ENCODE measurements around the gene SLC35F1. TPM values are rescaled to one million over a fixed set of nuclear protein-coding genes. Genes with fewer than 3 reads are reported as not detected.

SLC35F1 gene
- total RNA-seq, 5 donors from 2014 or later (not counting 1 experiment from before 2014, with no cell fraction given) = not detected

DNA sequence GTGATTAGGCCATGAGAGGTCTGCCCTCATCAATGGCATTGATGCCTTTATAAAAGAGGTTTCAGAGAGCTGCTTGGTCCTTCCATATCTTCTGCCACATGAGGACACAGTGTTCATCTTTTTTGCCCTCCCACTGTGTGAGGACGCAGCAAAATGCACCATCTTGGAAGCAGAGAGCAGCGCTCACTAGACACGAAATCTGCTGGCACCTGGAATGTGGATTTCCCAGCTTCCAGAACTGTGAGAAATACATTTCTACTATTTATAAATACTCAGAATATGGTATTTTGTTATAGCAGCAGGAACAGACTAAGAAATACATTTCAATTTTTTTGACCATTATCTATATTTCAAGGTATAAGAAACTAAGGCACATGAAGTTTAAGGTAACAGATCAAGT is 24.9 kb downstream of the SLC35F1 start:
- H3K4me1 ChIP-seq (ENCODE audit: control insufficient read depth in 1 of 2, extremely low read depth in 1 of 2, insufficient read depth in 2 of 2, low read length in 2 of 2) = no peaks in the 10 kb centered on the region
- no peak overlapping the region for H3K27ac Mint-ChIP-seq
- ATAC-seq (replicated peaks in 1 of 4) = no peak
- WGBS (ENCODE audit: insufficient coverage) = no CpG with 5 or more reads among the region's 3 CpGs
- ChIA-PET POLR2A (no interaction called here), CTCF (no interaction called here)
- no peak overlapping the region for H3K27ac ChIP-seq (ENCODE audit: low read length)
- peaks cover 4 to 31% (median 15%) of the 10 kb centered on the region in 3 donors for H3K9me3 Mint-ChIP-seq
- H3K27me3 ChIP-seq (replicated peaks in 1 of 2; ENCODE audit: control insufficient read depth in 2 of 2, extremely low read depth in 1 of 2, insufficient read depth in 2 of 2, low read length in 1 of 2) = peaks cover 0 to 2% of the 10 kb centered on the region in 2 experiments
- no peak for DNase-seq
- H3K27me3 Mint-ChIP-seq = peaks cover 4 to 11% of the 10 kb centered on the region in 2 donors
- no peaks in the 10 kb centered on the region for H3K9me3 ChIP-seq
- H3K4me3 ChIP-seq (ENCODE audit: control insufficient read depth in 1 of 2, extremely low read depth in 1 of 2, low read length in 1 of 2) = no peak overlapping the region
- no peaks in the 10 kb centered on the region for H3K36me3 ChIP-seq (ENCODE audit: control insufficient read depth in 2 of 2, extremely low read depth in 1 of 2, insufficient read depth in 1 of 2, low read length in 1 of 2)
- H3K4me1 Mint-ChIP-seq = no peaks in the 10 kb centered on the region
- no peaks in the 10 kb centered on the region for H3K36me3 Mint-ChIP-seq
- no peak overlapping the region for H3K4me3 Mint-ChIP-seq

DNA sequence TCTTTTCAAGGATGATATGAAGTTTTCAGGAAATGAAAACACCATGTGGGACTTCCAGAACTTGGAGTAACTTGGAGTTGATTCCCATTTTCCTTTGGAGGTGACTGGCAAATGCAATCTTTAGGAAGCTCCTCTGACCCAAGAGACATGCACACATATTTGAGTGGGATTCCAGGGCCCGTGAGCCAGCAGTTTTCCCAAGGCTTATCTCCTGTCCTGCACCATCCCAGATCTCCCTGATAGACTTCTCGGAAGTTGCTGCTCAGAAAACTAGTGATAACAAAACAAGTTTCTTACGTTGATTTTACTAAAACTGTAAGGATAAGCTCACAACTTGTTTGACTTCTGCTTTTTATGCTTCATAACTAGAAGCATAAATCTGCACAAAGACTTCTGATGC is 25.6 kb downstream of the SLC35F1 start:
- H3K36me3 Mint-ChIP-seq = no peaks in the 10 kb centered on the region
- 44% methylated on average over 2 of the region's 3 CpGs for WGBS (ENCODE audit: insufficient coverage)

DNA sequence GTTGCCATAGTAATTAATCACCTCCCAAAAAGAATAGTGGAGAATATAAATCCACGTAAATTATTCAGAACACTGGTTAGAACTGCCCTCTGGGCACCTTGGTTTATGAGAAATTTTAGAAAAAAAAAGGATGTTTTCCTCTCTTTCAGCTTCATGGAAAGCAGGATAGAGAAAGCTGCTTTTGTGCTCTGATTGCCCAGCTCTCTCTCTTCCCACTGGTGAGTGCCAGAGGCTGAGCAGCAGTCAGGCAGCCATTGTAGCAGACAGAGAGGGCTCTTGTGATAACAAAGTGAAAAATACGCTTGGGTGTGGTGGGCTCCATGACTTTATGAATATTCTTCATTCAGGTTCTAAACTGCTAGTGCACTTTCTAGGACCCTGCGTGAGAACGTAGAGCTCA is 26.4 kb downstream of the SLC35F1 start:
- Mint-ChIP-seq H3K27me3 (peaks cover 4 to 7% of the 10 kb centered on the region in 2 donors), H3K4me1 (no peaks in the 10 kb centered on the region), H3K9me3 (peaks cover 4 to 17% (median 7%) of the 10 kb centered on the region in 3 donors), H3K4me3 (no peak overlapping the region), H3K36me3 (no peaks in the 10 kb centered on the region), H3K27ac (no peak overlapping the region)
- Histone ChIP-seq H3K36me3 (ENCODE audit: control insufficient read depth in 2 of 2, extremely low read depth in 1 of 2, insufficient read depth in 1 of 2, low read length in 1 of 2) (no peaks in the 10 kb centered on the region), H3K27me3 (replicated peaks in 1 of 2; ENCODE audit: control insufficient read depth in 2 of 2, extremely low read depth in 1 of 2, insufficient read depth in 2 of 2, low read length in 1 of 2) (peaks cover 2 to 3% of the 10 kb centered on the region in 2 experiments), H3K4me3 (ENCODE audit: control insufficient read depth in 1 of 2, extremely low read depth in 1 of 2, low read length in 1 of 2) (no peak overlapping the region), H3K4me1 (ENCODE audit: control insufficient read depth in 1 of 2, extremely low read depth in 1 of 2, insufficient read depth in 2 of 2, low read length in 2 of 2) (no peaks in the 10 kb centered on the region), H3K9me3 (no peaks in the 10 kb centered on the region), H3K27ac (ENCODE audit: low read length) (no peak overlapping the region)
- ChIA-PET POLR2A (no interaction called here), CTCF (no interaction called here)
- no peak for DNase-seq
- WGBS (ENCODE audit: insufficient coverage) = 73% methylated on average over 3 of the region's 4 CpGs
- ATAC-seq (replicated peaks in 1 of 4) = no peak

More for the DNA sequence above, 25.6 kb downstream of the SLC35F1 start:
- Histone ChIP-seq H3K4me3 (ENCODE audit: control insufficient read depth in 1 of 2, extremely low read depth in 1 of 2, low read length in 1 of 2) (no peak overlapping the region), H3K27me3 (replicated peaks in 1 of 2; ENCODE audit: control insufficient read depth in 2 of 2, extremely low read depth in 1 of 2, insufficient read depth in 2 of 2, low read length in 1 of 2) (peaks cover 0 to 2% of the 10 kb centered on the region in 2 experiments), H3K4me1 (ENCODE audit: control insufficient read depth in 1 of 2, extremely low read depth in 1 of 2, insufficient read depth in 2 of 2, low read length in 2 of 2) (no peaks in the 10 kb centered on the region), H3K36me3 (ENCODE audit: control insufficient read depth in 2 of 2, extremely low read depth in 1 of 2, insufficient read depth in 1 of 2, low read length in 1 of 2) (no peaks in the 10 kb centered on the region), H3K27ac (ENCODE audit: low read length) (no peak overlapping the region), H3K9me3 (no peaks in the 10 kb centered on the region)
- Mint-ChIP-seq H3K27me3 (peaks cover 4 to 7% of the 10 kb centered on the region in 2 donors), H3K27ac (no peak overlapping the region), H3K9me3 (peaks cover 4 to 25% (median 14%) of the 10 kb centered on the region in 3 donors), H3K4me1 (no peaks in the 10 kb centered on the region), H3K4me3 (no peak overlapping the region)
- POLR2A ChIA-PET = no interaction called here
- DNase-seq = no peak
- CTCF ChIA-PET = no interaction called here
- ATAC-seq (replicated peaks in 1 of 4) = no peak

DNA sequence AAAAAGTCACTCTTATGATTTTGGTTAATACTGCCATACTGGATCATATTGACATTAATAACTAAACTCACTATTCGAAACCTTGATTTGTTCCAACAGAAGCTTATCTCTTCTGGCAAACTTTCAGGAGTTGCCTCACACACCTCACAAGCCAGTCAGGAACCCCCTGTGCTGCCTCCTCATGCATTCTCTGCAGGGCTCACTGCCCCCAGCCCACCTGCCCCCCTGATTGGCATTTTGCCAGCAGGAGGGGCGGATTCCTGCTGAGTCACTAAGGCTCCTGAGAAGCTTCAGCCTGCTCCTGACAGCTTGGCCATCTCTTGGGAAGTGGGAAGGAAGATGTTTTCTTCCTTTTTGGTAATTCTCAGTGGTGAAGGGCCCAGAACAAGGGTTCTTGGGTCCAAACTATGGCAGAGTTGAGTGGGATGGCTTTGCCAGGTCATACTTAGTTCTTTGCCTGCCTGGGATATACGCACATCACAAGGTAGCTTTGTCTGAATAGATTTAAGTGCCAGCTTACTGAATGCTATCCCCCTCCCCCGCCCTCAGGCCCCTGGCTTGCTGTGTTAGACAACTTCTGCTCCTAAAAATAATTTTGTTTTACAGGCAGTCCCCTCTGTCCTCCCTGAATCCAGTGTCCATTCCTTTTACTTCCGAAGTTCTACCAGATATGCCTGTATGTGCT is 31.4 kb downstream of the SLC35F1 start:
- no peak for ATAC-seq (replicated peaks in 1 of 4)
- CTCF ChIA-PET = interaction anchor here in 1 of 2 donors (0.7 kb wide), 1 partner anchor 807 kb away, joined by 4 read pairs; no protein-coding TSS in a partner anchor

DNA sequence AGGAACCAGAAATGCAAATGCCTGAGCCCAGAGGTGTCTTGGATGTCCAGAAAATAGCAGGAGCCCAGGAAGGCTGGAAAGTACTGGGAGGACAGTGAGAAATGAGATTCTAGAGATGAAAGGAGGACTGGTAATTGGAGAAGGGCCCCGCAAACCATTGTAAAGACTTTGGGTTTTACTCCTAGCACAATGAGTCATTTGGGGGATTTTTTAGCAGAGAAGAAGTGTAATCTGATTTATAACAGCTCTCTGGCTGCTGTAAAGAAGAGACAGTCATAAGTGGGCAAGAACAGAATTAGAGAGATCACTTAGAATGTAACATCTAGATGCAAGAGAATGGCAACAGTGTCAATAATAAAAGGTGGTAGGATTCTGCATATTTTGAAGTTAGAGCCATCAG is 40.2 kb downstream of the SLC35F1 start:
- Histone ChIP-seq H3K36me3 (ENCODE audit: control insufficient read depth in 2 of 2, extremely low read depth in 1 of 2, insufficient read depth in 1 of 2, low read length in 1 of 2) (no peaks in the 10 kb centered on the region), H3K4me1 (ENCODE audit: control insufficient read depth in 1 of 2, extremely low read depth in 1 of 2, insufficient read depth in 2 of 2, low read length in 2 of 2) (no peaks in the 10 kb centered on the region), H3K27ac (ENCODE audit: low read length) (no peak overlapping the region), H3K27me3 (replicated peaks in 1 of 2; ENCODE audit: control insufficient read depth in 2 of 2, extremely low read depth in 1 of 2, insufficient read depth in 2 of 2, low read length in 1 of 2) (peaks cover 2 to 4% of the 10 kb centered on the region in 2 experiments), H3K4me3 (ENCODE audit: control insufficient read depth in 1 of 2, extremely low read depth in 1 of 2, low read length in 1 of 2) (no peak overlapping the region), H3K9me3 (no peaks in the 10 kb centered on the region)
- H3K9me3 Mint-ChIP-seq = no peaks in the 10 kb centered on the region
- H3K27me3 Mint-ChIP-seq = peaks cover 3 to 9% of the 10 kb centered on the region in 2 donors
- DNase-seq (no peak), ATAC-seq (replicated peaks in 1 of 4) (no peak)
- ChIA-PET POLR2A (no interaction called here), CTCF (no interaction called here)
- H3K36me3 Mint-ChIP-seq = no peaks in the 10 kb centered on the region
- no peaks in the 10 kb centered on the region for H3K4me1 Mint-ChIP-seq
- no peak overlapping the region for H3K27ac Mint-ChIP-seq
- 56% methylated on average over 1 of the region's 1 CpG for WGBS (ENCODE audit: insufficient coverage)
- H3K4me3 Mint-ChIP-seq = no peak overlapping the region

More for the DNA sequence above, 31.4 kb downstream of the SLC35F1 start:
- H3K4me1 Mint-ChIP-seq = no peaks in the 10 kb centered on the region
- H3K36me3 Mint-ChIP-seq = no peaks in the 10 kb centered on the region
- Histone ChIP-seq H3K27ac (ENCODE audit: low read length) (no peak overlapping the region), H3K27me3 (replicated peaks in 1 of 2; ENCODE audit: control insufficient read depth in 2 of 2, extremely low read depth in 1 of 2, insufficient read depth in 2 of 2, low read length in 1 of 2) (peaks cover 2 to 6% of the 10 kb centered on the region in 2 experiments), H3K36me3 (ENCODE audit: control insufficient read depth in 2 of 2, extremely low read depth in 1 of 2, insufficient read depth in 1 of 2, low read length in 1 of 2) (no peaks in the 10 kb centered on the region), H3K4me3 (ENCODE audit: control insufficient read depth in 1 of 2, extremely low read depth in 1 of 2, low read length in 1 of 2) (no peak overlapping the region), H3K9me3 (no peaks in the 10 kb centered on the region), H3K4me1 (ENCODE audit: control insufficient read depth in 1 of 2, extremely low read depth in 1 of 2, insufficient read depth in 2 of 2, low read length in 2 of 2) (no peaks in the 10 kb centered on the region)
- DNase-seq = no peak
- H3K9me3 Mint-ChIP-seq = no peaks in the 10 kb centered on the region
- peaks cover 10 to 14% of the 10 kb centered on the region in 2 donors for H3K27me3 Mint-ChIP-seq
- POLR2A ChIA-PET = no interaction called here
- no peak overlapping the region for H3K4me3 Mint-ChIP-seq
- 83% methylated on average over 3 of the region's 5 CpGs for WGBS (ENCODE audit: insufficient coverage)
- no peak overlapping the region for H3K27ac Mint-ChIP-seq

DNA sequence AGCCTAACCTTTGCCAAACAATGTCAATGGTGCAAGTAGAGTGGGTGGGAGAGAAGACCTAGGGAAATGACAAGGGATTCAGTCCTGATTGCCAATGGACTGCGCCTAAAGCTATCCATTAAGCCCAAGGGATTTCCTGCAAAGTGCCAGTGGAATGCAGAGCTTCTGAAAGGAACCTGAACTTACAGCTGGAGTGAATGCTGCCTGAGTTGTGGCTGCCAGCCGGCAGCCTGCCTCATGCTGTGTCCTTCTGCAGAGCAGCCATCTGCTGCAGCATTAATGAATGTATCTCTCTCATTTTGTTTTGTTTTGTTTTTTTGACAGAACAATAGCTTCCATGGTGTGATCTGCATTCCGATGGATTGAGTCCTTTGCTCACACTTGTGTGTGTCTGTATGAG is 44.7 kb downstream of the SLC35F1 start:
- Mint-ChIP-seq H3K4me1 (no peaks in the 10 kb centered on the region), H3K36me3 (no peaks in the 10 kb centered on the region), H3K4me3 (no peak overlapping the region), H3K27me3 (peaks cover 4 to 7% of the 10 kb centered on the region in 2 donors), H3K9me3 (no peaks in the 10 kb centered on the region), H3K27ac (no peak overlapping the region)
- no peak overlapping the region for H3K4me3 ChIP-seq (ENCODE audit: control insufficient read depth in 1 of 2, extremely low read depth in 1 of 2, low read length in 1 of 2)
- no peaks in the 10 kb centered on the region for H3K36me3 ChIP-seq (ENCODE audit: control insufficient read depth in 2 of 2, extremely low read depth in 1 of 2, insufficient read depth in 1 of 2, low read length in 1 of 2)
- no peaks in the 10 kb centered on the region for H3K4me1 ChIP-seq (ENCODE audit: control insufficient read depth in 1 of 2, extremely low read depth in 1 of 2, insufficient read depth in 2 of 2, low read length in 2 of 2)
- no peak overlapping the region for H3K27ac ChIP-seq (ENCODE audit: low read length)
- ATAC-seq (replicated peaks in 1 of 4) (no peak), DNase-seq (no peak)
- H3K9me3 ChIP-seq = no peaks in the 10 kb centered on the region
- ChIA-PET CTCF (no interaction called here), POLR2A (no interaction called here)
- H3K27me3 ChIP-seq (replicated peaks in 1 of 2; ENCODE audit: control insufficient read depth in 2 of 2, extremely low read depth in 1 of 2, insufficient read depth in 2 of 2, low read length in 1 of 2) = peaks cover 2 to 4% of the 10 kb centered on the region in 2 experiments
- 42% methylated on average over 3 of the region's 3 CpGs for WGBS (ENCODE audit: insufficient coverage)
